DOHH2 (cell line): ENCODE measurements around the gene SRSF12.

ENCODE experiments used
- CTCF ChIP-seq: fragments of 200-600 bp; sonication (generic); IDR thresholded peaks from one replicate; pipeline ENCODE4 v1.5.1; 2014; ENCODE audit warnings: antibody characterized with exemption, mild to moderate bottlenecking, low read depth, low read length; ENCODE audit not compliant: poor library complexity, severe bottlenecking
- EZH2phosphoT487 ChIP-seq: fragments of 200-600 bp; sonication (generic); IDR thresholded peaks from 2 replicates; pipeline ENCODE4 v1.6.1; 2017; ENCODE audit warnings: borderline replicate concordance, mild to moderate bottlenecking, antibody characterized with exemption, low read length, moderate library complexity, mixed read lengths

- no peak for TF ChIP-seq CTCF
- TF ChIP-seq EZH2phosphoT487 = no peak
Measured at GRCh38 chr6:89069536-89070163, 48.2 kb downstream of the SRSF12 start.
